Endothelial cell of umbilical vein (primary cell): ENCODE measurements around the gene GIGYF2. TPM values are rescaled to one million over a fixed set of nuclear protein-coding genes. Genes with fewer than 3 reads are reported as not detected.

Experiments used
- BruUV-seq: library from RNA; stranded (reverse); fragments of 400-500 nt; replicated peaks from 2 replicates; lab custom pipeline; 2021; lab: Mats Ljungman, UMichigan
- CTCF ChIA-PET: fragments of 300-600, 350-600 bp; sonication (Branson Sonifier 250); formaldehyde crosslinking; loops from one replicate; lab custom pipeline; 2021; ENCODE audit warnings: antibody characterized with exemption, inconsistent platforms; lab: Charles Lee
- POLR2A ChIA-PET: fragments of 300-600, 350-600 bp; sonication (Branson Sonifier 250); formaldehyde crosslinking; loops from one replicate; lab custom pipeline; 2021; ENCODE audit warnings: antibody characterized with exemption, inconsistent platforms; lab: Charles Lee
- DNase-seq: peaks from one replicate; pipeline ENCODE4 v3.0.0-alpha.2; 2011; ENCODE audit warnings: low read depth, low spot score
- FAIRE-seq: peaks from 2 replicates; lab custom pipeline; 2011; peaks lifted over from hg19 to GRCh38; lab: Jason Lieb, UNC
- H2AFZ ChIP-seq: 2 replicates; pipeline ENCODE4 v1.6.0; 2012; ENCODE audit warnings: low read depth, low read length, control low read depth, inconsistent platforms
- H3K27ac ChIP-seq: 2 replicates; pipeline ENCODE4 v1.5.1; 2011; ENCODE audit warnings: low read depth, mild to moderate bottlenecking, control low read depth, low read length, moderate library complexity; ENCODE audit not compliant: insufficient read depth
- H3K27me3 ChIP-seq, 2 experiments: 2 replicates each; pipeline versions ENCODE4 v1.6.0 to v1.6.1; 2011; ENCODE audit warnings: low read length in 2 of 2, mixed read lengths in 1 of 2; ENCODE audit not compliant: control insufficient read depth in 2 of 2, insufficient read depth in 2 of 2
- H3K36me3 ChIP-seq, 2 experiments: 2 replicates in 1 of 2; 3 replicates in 1 of 2; pipeline ENCODE4 v1.5.1; 2011; ENCODE audit warnings: low read length in 2 of 2, mild to moderate bottlenecking in 1 of 2, moderate library complexity in 1 of 2; ENCODE audit not compliant: control insufficient read depth in 2 of 2, insufficient read depth in 2 of 2; ENCODE audit errors: extremely low read depth in 1 of 2
- H3K4me1 ChIP-seq: 3 replicates; pipeline ENCODE4 v1.5.1; 2011; ENCODE audit warnings: mild to moderate bottlenecking, low read length; ENCODE audit not compliant: control insufficient read depth, insufficient read depth; ENCODE audit errors: extremely low read depth
- H3K4me2 ChIP-seq: 2 replicates; pipeline ENCODE4 v1.6.1; 2011; ENCODE audit warnings: low read length, control low read depth, mixed read lengths; ENCODE audit not compliant: insufficient read depth
- H3K4me3 ChIP-seq, 3 experiments: fragments of 200-600 bp in 1 of 3; sonication (generic), shearing (Covaris generic) in 1 of 3; replicated peaks in 1 of 3; 2 replicates each; pipeline ENCODE4 v1.5.1; 2011 to 2016; ENCODE audit warnings: control low read depth in 3 of 3, low read length in 3 of 3, mild to moderate bottlenecking in 2 of 3, inconsistent platforms in 1 of 3, low read depth in 1 of 3, moderate library complexity in 1 of 3; ENCODE audit not compliant: insufficient read depth in 1 of 3
- H3K79me2 ChIP-seq: 2 replicates; pipeline ENCODE4 v1.6.0; 2012; ENCODE audit warnings: low read length, inconsistent platforms; ENCODE audit not compliant: control insufficient read depth, insufficient read depth
- H3K9ac ChIP-seq: replicated peaks from 2 replicates; pipeline ENCODE3; 2011; ENCODE audit warnings: low read length, control low read depth; ENCODE audit not compliant: insufficient read depth; ENCODE audit errors: extremely low read depth
- H3K9me1 ChIP-seq: replicated peaks from 3 replicates; pipeline ENCODE4 v1.6.0; 2011; ENCODE audit warnings: mild to moderate bottlenecking, low read length; ENCODE audit not compliant: control insufficient read depth, insufficient read depth; ENCODE audit errors: extremely low read depth
- H3K9me3 ChIP-seq: replicated peaks from 2 replicates; pipeline ENCODE4 v1.5.1; 2012; ENCODE audit warnings: low read length, inconsistent platforms; ENCODE audit not compliant: control insufficient read depth, insufficient read depth
- H4K20me1 ChIP-seq: replicated peaks from 2 replicates; pipeline ENCODE3; 2011; ENCODE audit warnings: mild to moderate bottlenecking, low read length; ENCODE audit not compliant: control insufficient read depth, insufficient read depth; ENCODE audit errors: extremely low read depth
- CTCF ChIP-seq, 2 donors: IDR thresholded peaks; 1 replicate in 1 of 2; 2 replicates in 1 of 2; pipeline ENCODE4 v1.5.1; 2011; ENCODE audit warnings: low read length in 2 of 2, mild to moderate bottlenecking in 2 of 2, moderate library complexity in 2 of 2, control low read depth in 1 of 2, inconsistent platforms in 1 of 2, low read depth in 1 of 2; ENCODE audit not compliant: insufficient read depth in 1 of 2; ENCODE audit errors: extremely low read depth in 1 of 2
- EZH2 ChIP-seq: IDR thresholded peaks from 2 replicates; pipeline ENCODE4 v1.6.1; 2012; ENCODE audit warnings: borderline replicate concordance, low read depth, mild to moderate bottlenecking, moderate library complexity, low read length, inconsistent platforms; ENCODE audit not compliant: severe bottlenecking
- FOS ChIP-seq: IDR thresholded peaks from 2 replicates; pipeline ENCODE4 v1.6.1; 2011; ENCODE audit warnings: mild to moderate bottlenecking, low read length, moderate library complexity, borderline replicate concordance; ENCODE audit not compliant: insufficient read depth
- GATA2 ChIP-seq: IDR thresholded peaks from 2 replicates; pipeline ENCODE4 v1.7.0; 2011; ENCODE audit warnings: low read depth, mild to moderate bottlenecking, moderate library complexity, mixed read lengths, low read length; ENCODE audit not compliant: insufficient read length, insufficient read depth
- JUN ChIP-seq: IDR thresholded peaks from 2 replicates; pipeline ENCODE4 v1.6.1; 2011; ENCODE audit warnings: borderline replicate concordance, low read depth; ENCODE audit not compliant: insufficient read length, insufficient read depth
- MAX ChIP-seq: IDR thresholded peaks from 2 replicates; pipeline ENCODE4 v1.6.1; 2011; ENCODE audit not compliant: insufficient read depth, insufficient read length
- MYC ChIP-seq: IDR thresholded peaks from one replicate; pipeline ENCODE4 v1.6.1; 2011; ENCODE audit warnings: mild to moderate bottlenecking, low read depth, low read length
- POLR2A ChIP-seq: IDR thresholded peaks from 2 replicates; pipeline ENCODE4 v1.6.1; 2012; ENCODE audit warnings: low read depth, mild to moderate bottlenecking, control low read depth, low read length
- POLR2AphosphoS5 ChIP-seq: IDR thresholded peaks from 2 replicates; pipeline ENCODE4 v1.6.1; 2012; ENCODE audit warnings: low read depth, mild to moderate bottlenecking, control low read depth, low read length, moderate library complexity; ENCODE audit not compliant: insufficient read depth
- dilution Hi-C: fragments of 300-500 bp; cut with MboI; formaldehyde crosslinking; loops from one replicate; pipeline ENCODE4 v1.15.0; 2019; ENCODE audit warnings: low sequenced_read_pairs; ENCODE audit not compliant: extremely low pct_ligation_motif_present
- intact Hi-C: fragments of 100-400 bp; cut with micrococcal nuclease; formaldehyde crosslinking; loops from one replicate; pipeline ENCODE4 v1.10.0; 2022
- polyA plus RNA-seq, 4 experiments: library from polyadenylated mRNA; depleted of rRNA in 3 of 4; stranded (reverse) in 3 of 4; unstranded in 1 of 4; fragments of >200 nt; gene quantifications; 2 replicates each; pipeline versions ENCODE4 v1.2.1 to v1.2.3, GENCODE V29; 2011 to 2012; ENCODE audit warnings: missing spikeins in 1 of 4
- total RNA-seq: library from RNA; stranded (reverse); gene quantifications from 2 replicates; pipeline ENCODE4 v1.2.3, GENCODE V29; 2021

The GIGYF2 gene
- total and polyA plus RNA-seq, 2 donors (not counting 3 experiments of a cell fraction or from before 2014, with no cell fraction given), result 22.9 to 56.4 TPM

GRCh38 chr2:232900811-232901735, 203.9 kb downstream of the GIGYF2 start:
- peak overlapping the region; percentile 86 for H3K27ac ChIP-seq
- no peak for DNase-seq
- H3K4me3 ChIP-seq, result no peak overlapping the region
- no peaks in the 10 kb centered on the region for H3K9me1 ChIP-seq
- H3K4me1 ChIP-seq, result peaks cover 15% of the 10 kb centered on the region
- no peaks in the 10 kb centered on the region for H3K9me3 ChIP-seq
- H3K27me3 ChIP-seq, result no peaks in the 10 kb centered on the region
- H3K4me2 ChIP-seq, result peak overlapping the region; percentile 26
- H3K36me3 ChIP-seq, result no peaks in the 10 kb centered on the region
- POLR2A ChIA-PET, result no interaction called here
- no peaks in the 10 kb centered on the region for H3K79me2 ChIP-seq
- no TSS peak for BruUV-seq
- no peak for FAIRE-seq
- TF ChIP-seq GATA2, result no peak
- intact Hi-C loops, result loop anchor here (5.0 kb wide), 1 partner anchor 351 kb away; the partner anchor contains the start of gene ATG16L1
- peak overlapping the region; percentile 77 for H2AFZ ChIP-seq
- dilution Hi-C loops, result no loop called here
- H4K20me1 ChIP-seq, result no peaks in the 10 kb centered on the region
- CTCF ChIA-PET, result interaction anchor here (1.0 to 1.9 kb wide), 6 partner anchors 10 to 153 kb away, joined by 3 to 6 read pairs (median 4); no protein-coding TSS in a partner anchor
- peak overlapping the region; percentile 47 for H3K9ac ChIP-seq

- Histone ChIP-seq H3K27ac (peak overlapping the region; percentile 86), H3K4me2 (peak overlapping the region; percentile 26), H3K27me3 (no peaks in the 10 kb centered on the region), H3K4me1 (peaks cover 15% of the 10 kb centered on the region), H3K79me2 (no peaks in the 10 kb centered on the region), H3K9me3 (no peaks in the 10 kb centered on the region), H3K4me3 (no peak overlapping the region), H3K9me1 (no peaks in the 10 kb centered on the region), H2AFZ (peak overlapping the region; percentile 77), H4K20me1 (no peaks in the 10 kb centered on the region), H3K36me3 (no peaks in the 10 kb centered on the region), H3K9ac (peak overlapping the region; percentile 47)
- DNase-seq (peak; percentile 92), FAIRE-seq (peak; percentile 100)
- TSS peak; percentile 22 for BruUV-seq
- dilution Hi-C loops (no loop called here), intact Hi-C loops (loop anchor here (5.0 kb wide), 1 partner anchor 350 kb away; the partner anchor contains the start of gene ATG16L1)
- ChIA-PET CTCF (interaction anchor here (1.0 to 1.9 kb wide), 6 partner anchors 9 to 152 kb away, joined by 3 to 6 read pairs (median 4); no protein-coding TSS in a partner anchor), POLR2A (no interaction called here)
- TF ChIP-seq MYC, result no peak
- no peak for TF ChIP-seq EZH2
- peak; percentile 92 for TF ChIP-seq POLR2AphosphoS5
- TF ChIP-seq POLR2A, result no peak
- no peak for TF ChIP-seq CTCF (IDR thresholded peaks at IDR 0.05; ENCODE audit: extremely low read depth in 1 of 2, insufficient read depth in 1 of 2, low read depth in 1 of 2, low read length in 2 of 2)
- peak; percentile 99 for TF ChIP-seq FOS
- TF ChIP-seq JUN, result peak; percentile 95
- TF ChIP-seq MAX, result no peak
- TF ChIP-seq GATA2, result no peak
Measured at GRCh38 chr2:232901736-232902578, 204.8 kb downstream of the GIGYF2 start.
